Loucy (cell line): ENCODE results near the gene FSTL4.

Source experiments
- H2AFZ ChIP-seq: fragments of 200-600 bp; sonication (generic); 2 replicates; pipeline ENCODE4 v1.6.0; 2016; ENCODE audit warnings: antibody characterized with exemption, mild to moderate bottlenecking, low read length, moderate library complexity
- H3F3A ChIP-seq: fragments of 200-600 bp; 2 replicates; pipeline ENCODE4 v1.6.0; 2016; ENCODE audit warnings: antibody characterized with exemption, low read depth, mild to moderate bottlenecking
- H3K27me3 ChIP-seq: fragments of 200-600 bp; sonication (generic); 2 replicates; pipeline ENCODE4 v1.6.1; 2014; ENCODE audit warnings: low read length, mild to moderate bottlenecking; ENCODE audit not compliant: insufficient read depth, poor library complexity, severe bottlenecking
- H3K36me3 ChIP-seq: fragments of 200-600 bp; sonication (generic); 2 replicates; pipeline ENCODE4 v1.6.1; 2016; ENCODE audit warnings: low read length; ENCODE audit not compliant: insufficient read depth
- H3K4me1 ChIP-seq: fragments of 200-600 bp; sonication (generic); 2 replicates; pipeline ENCODE4 v1.5.1; 2014; ENCODE audit warnings: low read length, mild to moderate bottlenecking; ENCODE audit not compliant: insufficient read depth, poor library complexity, severe bottlenecking
- H3K4me2 ChIP-seq: fragments of 200-600 bp; sonication (generic); 2 replicates; pipeline ENCODE4 v1.6.0; 2014; ENCODE audit warnings: antibody characterized with exemption, low read length, low read depth, mild to moderate bottlenecking; ENCODE audit not compliant: poor library complexity, severe bottlenecking
- H3K4me3 ChIP-seq: fragments of 200-600 bp; sonication (generic); 2 replicates; pipeline ENCODE4 v1.5.1; 2014; ENCODE audit warnings: low read length, mild to moderate bottlenecking, mixed read lengths; ENCODE audit not compliant: poor library complexity, severe bottlenecking
- H3K79me2 ChIP-seq: fragments of 200-600 bp; sonication (generic); 2 replicates; pipeline ENCODE4 v1.6.1; 2014; ENCODE audit warnings: low read length; ENCODE audit not compliant: insufficient read depth
- H3K9ac ChIP-seq: fragments of 200-600 bp; sonication (generic); 2 replicates; pipeline ENCODE4 v1.6.0; 2014; ENCODE audit warnings: mild to moderate bottlenecking, low read depth, low read length, moderate library complexity; ENCODE audit not compliant: poor library complexity, severe bottlenecking
- H3K9me2 ChIP-seq: fragments of 200-600 bp; sonication (generic); replicated peaks from 2 replicates; pipeline ENCODE4 v1.6.1; 2016; ENCODE audit warnings: low read depth, low read length, mixed read lengths
- H3K9me3 ChIP-seq: fragments of 200-600 bp; sonication (generic); 2 replicates; pipeline ENCODE4 v1.6.1; 2014; ENCODE audit warnings: mild to moderate bottlenecking, antibody characterized with exemption, low read length, low read depth; ENCODE audit not compliant: insufficient read depth
- H4K20me1 ChIP-seq: fragments of 200-600 bp; sonication (generic); 2 replicates; pipeline ENCODE4 v1.6.0; 2014; ENCODE audit warnings: antibody characterized with exemption, low read length, mild to moderate bottlenecking; ENCODE audit not compliant: insufficient read depth, poor library complexity, severe bottlenecking
- CTCF ChIP-seq: fragments of 200-600 bp; sonication (generic); conservative IDR thresholded peaks from 2 replicates; pipeline ENCODE4 v1.5.1; 2014; ENCODE audit warnings: mild to moderate bottlenecking, antibody characterized with exemption, low read length
- EZH2phosphoT487 ChIP-seq: fragments of 200-600 bp; IDR thresholded peaks from 2 replicates; pipeline ENCODE4 v1.6.1; 2018; ENCODE audit warnings: antibody characterized with exemption, mild to moderate bottlenecking, moderate library complexity, borderline replicate concordance

FSTL4 gene

GRCh38 chr5:133247881-133248624 lies 364.3 kb downstream of the FSTL4 start:
- Histone ChIP-seq H3K9me2 (no peaks in the 10 kb centered on the region), H3K79me2 (no peaks in the 10 kb centered on the region), H3K4me3 (no peak overlapping the region), H3K4me1 (peaks cover 10% of the 10 kb centered on the region), H3K27me3 (no peaks in the 10 kb centered on the region), H3K9me3 (no peaks in the 10 kb centered on the region), H4K20me1 (no peaks in the 10 kb centered on the region), H3K36me3 (no peaks in the 10 kb centered on the region), H3F3A (no peaks in the 10 kb centered on the region), H2AFZ (no peak overlapping the region), H3K9ac (no peak overlapping the region), H3K4me2 (no peak overlapping the region)
- TF ChIP-seq CTCF (peak; percentile 41), EZH2phosphoT487 (no peak)

GRCh38 chr5:133247151-133247709 lies 365.1 kb downstream of the FSTL4 start:
- Histone ChIP-seq H4K20me1 (no peaks in the 10 kb centered on the region), H3K9ac (no peak overlapping the region)
- no peak for TF ChIP-seq CTCF
- no peak for TF ChIP-seq EZH2phosphoT487

GRCh38 chr5:133246376-133247150 lies 365.8 kb downstream of the FSTL4 start:
- Histone ChIP-seq H3K4me2 (no peak overlapping the region), H3K4me3 (no peak overlapping the region), H3K9ac (no peak overlapping the region), H4K20me1 (no peaks in the 10 kb centered on the region), H3K9me3 (no peaks in the 10 kb centered on the region), H3K79me2 (no peaks in the 10 kb centered on the region), H2AFZ (no peak overlapping the region), H3F3A (no peaks in the 10 kb centered on the region), H3K36me3 (no peaks in the 10 kb centered on the region), H3K9me2 (no peaks in the 10 kb centered on the region), H3K4me1 (peaks cover 10% of the 10 kb centered on the region), H3K27me3 (no peaks in the 10 kb centered on the region)
- TF ChIP-seq CTCF (no peak), EZH2phosphoT487 (no peak)

More at GRCh38 chr5:133247151-133247709, 365.1 kb downstream of the FSTL4 start:
- Histone ChIP-seq H3K79me2 (no peaks in the 10 kb centered on the region), H2AFZ (no peak overlapping the region), H3K36me3 (no peaks in the 10 kb centered on the region), H3K4me1 (peaks cover 10% of the 10 kb centered on the region), H3K9me3 (no peaks in the 10 kb centered on the region), H3K9me2 (no peaks in the 10 kb centered on the region), H3K27me3 (no peaks in the 10 kb centered on the region), H3K4me3 (no peak overlapping the region), H3F3A (no peaks in the 10 kb centered on the region), H3K4me2 (no peak overlapping the region)
